Amygdala (tissue), 56 donors: ENCODE data around the gene EPC1.

Experiments
- DNase-seq, 56 donors: peaks; one replicate each; lab custom pipeline; 2025; lab: John Stamatoyannopoulos, UW

Gene EPC1

DNA sequence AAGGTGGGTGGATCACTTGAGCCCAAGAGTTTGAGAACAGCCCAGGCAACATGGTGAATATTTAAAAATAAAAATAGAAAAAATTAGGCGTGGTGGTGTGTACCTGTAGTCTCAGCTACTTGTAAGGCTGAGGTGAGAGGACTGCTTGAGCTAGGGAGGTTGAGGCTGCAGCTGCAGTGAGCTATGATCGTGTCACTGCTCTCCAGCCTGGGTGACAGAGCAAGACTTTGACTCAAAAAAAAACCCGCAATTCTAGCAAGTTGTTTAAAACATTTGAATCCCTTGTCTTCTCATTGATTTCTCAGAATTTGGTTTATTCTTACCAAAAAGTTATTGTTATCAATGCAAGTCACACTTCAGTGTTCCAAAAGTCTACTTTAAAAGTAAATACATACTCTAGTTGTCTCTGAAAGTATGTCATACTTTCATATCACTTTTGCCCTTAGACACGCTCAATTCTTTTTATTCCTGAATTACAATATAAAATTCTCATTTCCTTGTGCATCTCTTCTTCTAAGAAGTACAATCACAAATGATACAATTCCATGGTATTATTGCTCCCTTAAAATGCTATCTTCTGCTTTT lies 6.3 kb downstream of the EPC1 start:
- no peak for DNase-seq

DNA sequence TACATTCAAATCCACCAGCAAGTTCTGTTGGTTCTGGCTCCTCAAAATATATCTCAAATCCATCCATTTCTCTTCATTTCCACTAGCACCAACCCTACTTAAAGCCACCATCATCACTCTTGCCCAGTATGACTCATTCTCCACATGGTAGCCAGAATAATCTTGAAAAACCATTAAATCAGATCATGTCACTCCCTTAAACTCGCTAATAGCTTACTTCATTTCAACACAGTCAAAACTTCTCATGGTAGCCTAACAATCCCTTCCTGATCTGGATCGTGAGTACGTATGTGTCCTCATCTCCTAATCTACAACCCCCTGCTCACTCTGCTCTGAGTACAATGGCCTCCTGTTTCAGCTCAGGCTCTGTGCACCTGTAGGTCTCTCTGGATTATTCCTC lies 8.7 kb downstream of the EPC1 start:
- no peak for DNase-seq

DNA sequence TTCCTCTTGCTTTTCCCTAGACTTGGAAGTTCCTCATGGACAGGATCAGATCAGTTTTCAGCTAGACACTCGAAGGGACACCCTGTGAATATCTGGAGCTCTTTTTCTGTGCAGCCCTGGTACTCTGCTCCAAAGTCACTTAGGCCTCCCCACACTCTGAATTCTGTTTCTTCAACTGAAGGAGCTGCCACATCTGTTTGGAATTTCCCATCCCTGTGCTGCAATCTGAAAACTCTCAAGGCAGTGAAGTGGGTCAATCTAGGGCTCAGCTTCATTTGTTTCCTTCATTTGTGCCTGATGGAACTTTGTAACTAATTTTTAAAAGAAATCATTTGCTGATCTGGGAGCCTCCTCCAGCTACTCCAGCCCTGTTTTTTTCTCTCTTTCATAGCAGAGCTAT lies 9.6 kb downstream of the EPC1 start:
- DNase-seq: no peak

DNA sequence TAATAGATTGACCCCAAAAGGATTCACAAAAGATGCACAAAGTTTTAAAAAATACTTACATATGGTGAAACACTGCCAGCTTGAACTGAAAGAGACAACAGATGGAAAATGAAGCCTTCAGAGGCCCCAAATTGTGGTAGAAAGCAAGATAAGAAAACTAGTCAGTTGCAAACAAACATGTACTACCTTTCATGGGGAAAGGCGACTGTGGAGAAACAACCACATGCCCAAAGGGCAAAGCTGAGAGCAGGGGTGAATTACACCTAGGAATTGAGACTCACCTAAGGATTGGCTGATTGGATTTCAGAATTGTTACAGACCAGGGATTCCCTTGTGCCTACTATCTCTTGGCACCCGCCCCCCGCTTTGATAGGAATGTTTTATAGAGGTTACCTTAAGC lies 13.1 kb downstream of the EPC1 start:
- DNase-seq: no peak

DNA sequence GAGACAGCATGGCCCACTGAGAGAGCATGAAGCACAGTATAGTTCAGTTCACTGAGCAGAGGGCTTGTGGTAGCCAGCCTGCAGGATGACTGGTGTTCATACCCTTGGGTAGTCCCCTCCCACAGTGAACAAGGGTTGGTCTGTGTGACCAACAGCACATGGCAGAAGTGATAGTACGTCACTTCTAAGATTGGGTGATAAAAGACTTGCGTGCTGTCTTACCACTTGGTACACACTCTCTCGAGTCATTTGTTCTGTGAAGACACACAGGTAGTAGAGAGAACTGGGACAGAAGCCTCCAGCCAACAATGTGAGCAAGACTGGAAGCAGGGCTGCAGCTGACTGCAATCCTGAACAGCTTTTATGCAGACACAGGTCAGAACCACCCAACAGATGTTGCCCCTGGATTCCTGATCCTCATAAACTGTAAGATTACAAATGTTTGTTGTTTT lies 14.6 kb downstream of the EPC1 start:
- DNase-seq: peak in 2 of 56 donors; percentile 9 to 12

DNA sequence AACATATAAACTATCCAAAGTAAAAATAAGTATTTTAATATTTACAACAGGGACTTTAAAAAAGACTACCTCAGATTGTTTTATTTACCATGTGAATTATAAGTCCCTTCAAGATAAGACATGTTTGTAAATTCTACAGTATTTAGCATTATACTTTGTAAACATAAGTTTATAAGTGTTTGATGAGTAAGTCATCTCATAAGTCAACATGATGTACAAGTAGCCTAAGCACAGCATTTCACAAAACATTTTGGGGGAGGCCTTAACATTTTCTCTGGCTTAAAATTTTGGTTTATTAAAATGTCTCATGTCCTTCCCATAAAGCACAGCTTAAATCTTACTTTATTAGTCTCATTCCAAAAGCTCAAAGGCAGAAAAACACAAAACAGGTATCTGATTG lies 15.4 kb downstream of the EPC1 start:
- DNase-seq: no peak

DNA sequence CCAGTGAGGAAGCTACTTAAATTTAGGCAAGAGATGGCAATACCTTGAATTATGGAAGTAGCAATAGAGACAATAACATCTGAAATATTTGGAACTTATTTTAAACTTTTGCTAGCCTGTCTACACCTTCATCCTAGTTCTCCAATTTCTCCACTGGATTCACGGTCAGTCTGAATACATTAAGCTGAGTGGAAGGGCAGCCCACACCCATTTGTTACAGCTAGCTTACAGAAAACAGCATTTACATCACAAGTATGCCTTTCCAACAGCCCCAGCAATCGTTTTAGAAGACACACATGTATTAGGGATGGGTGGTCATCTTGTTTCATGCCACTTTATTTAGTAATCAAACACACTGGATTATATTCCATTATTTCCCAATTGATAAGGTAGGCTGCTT lies 16.7 kb downstream of the EPC1 start:
- DNase-seq: no peak

DNA sequence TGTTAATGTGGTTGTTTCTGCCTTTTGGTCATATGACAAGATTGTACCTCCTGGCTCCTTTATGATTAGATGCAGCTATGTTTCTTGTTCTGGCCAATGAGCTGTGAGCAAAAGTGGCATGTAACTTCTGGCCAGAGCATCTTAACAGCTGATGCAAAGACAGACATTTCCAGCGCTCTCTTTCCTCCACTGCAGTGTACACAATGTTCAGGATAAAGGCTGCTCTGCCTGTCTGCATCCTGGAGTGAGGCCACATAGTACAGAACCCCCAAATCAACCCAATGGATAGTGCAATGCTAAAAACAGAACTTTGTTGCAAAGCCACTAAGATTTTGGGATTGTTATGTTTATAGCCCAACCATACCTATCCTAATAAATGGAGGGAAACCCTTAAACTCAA lies 17.9 kb downstream of the EPC1 start:
- DNase-seq: no peak

DNA sequence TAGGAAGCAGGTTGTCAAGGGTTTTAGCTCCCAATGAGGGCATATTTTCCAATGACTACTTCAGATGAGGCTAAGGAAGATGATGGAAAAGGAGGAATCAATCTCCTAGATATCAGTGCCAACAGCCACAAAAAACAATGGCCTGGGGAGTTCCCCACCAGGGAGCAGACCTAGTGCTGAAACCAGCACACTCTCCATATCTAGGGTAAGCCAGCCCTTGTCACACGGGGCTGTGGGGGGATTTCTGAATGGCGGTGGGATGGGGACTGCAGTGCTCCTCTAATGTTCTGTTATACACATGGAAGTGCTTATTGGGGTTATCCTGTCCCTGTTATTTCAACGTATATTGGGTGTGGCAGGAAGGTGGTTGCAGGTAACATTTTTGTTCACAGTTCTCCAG lies 18.5 kb downstream of the EPC1 start:
- no peak for DNase-seq

DNA sequence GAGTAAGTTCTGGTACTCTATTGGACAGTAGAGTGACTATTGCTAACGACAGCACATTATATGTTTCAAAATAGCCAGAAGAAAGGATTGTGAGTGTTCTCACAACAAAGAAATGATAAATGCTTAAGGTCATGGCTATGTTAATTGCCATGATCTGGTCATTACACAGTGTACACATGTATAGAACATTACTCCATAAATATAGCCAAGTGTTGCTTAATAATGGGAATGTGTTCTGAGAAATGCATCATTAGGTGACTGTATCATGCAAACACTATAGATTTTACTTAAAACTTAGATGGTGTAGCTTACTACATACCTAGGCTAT lies 19.6 kb downstream of the EPC1 start:
- no peak for DNase-seq

DNA sequence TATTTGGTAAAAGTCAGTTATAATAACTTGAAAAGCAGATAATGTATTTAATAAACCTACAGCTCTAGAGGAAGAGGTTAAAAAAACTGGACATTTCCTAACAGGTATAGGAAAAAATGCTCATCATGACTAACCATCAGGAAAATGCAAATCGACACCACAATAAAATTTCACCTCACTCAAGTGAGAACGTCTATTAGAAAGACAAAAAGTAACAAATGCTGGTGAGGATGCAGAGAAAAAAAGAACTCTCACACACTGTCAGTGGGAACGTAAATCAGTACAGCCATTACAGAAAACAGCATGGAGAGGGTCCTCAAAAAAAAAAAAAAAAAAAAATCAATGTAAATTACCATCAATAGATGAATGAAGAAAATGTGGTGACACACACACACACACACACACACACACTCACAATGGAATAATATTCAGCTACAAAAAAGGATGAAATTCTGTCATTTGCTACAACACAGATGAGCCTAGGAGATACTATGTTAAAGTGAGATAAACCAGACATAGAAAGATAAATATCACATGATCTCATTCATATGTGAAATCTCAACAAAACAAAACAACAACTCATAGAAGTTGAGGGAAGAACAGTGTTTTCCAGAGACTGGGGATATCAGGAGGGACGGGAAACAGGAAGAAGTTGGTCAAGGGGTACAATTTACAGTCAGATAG lies 20.1 kb downstream of the EPC1 start:
- no peak for DNase-seq

DNA sequence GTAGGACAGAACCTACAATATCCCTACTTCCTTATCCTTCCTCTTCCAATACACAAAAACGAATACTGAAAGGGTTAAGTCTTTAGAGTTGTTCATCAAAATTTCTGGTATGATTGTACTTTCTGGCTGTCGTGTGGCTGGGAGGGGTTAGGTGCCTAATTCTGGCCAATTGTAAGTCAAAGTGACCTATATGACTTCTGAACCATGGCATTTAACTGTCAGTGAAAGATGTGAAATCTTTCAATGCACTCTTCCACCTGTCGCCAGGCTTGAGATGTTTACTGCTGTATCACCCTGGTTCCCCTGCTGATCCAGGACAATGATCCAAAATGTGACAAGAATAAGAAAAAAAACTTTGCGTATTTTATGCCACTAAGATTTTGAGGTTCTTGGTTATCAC lies 20.8 kb downstream of the EPC1 start:
- DNase-seq: no peak

DNA sequence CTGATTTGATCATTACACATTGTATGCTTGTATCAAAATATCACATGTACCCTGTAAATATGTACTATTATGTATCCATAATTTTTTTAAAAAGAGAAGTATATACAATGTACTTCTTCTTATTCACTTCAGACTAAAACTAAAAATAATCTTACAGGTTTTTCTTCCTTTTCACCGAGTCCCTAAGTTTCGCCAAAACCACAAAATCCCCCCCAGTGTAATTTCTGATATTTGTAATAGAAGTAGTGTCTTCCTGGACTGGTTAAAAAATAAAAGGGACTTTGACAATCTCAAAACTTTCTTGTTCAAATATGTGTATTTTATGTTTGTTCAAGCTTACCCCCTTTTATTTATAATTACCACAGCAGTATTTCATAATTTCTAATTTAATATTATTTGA lies 23.9 kb downstream of the EPC1 start:
- DNase-seq: no peak

DNA sequence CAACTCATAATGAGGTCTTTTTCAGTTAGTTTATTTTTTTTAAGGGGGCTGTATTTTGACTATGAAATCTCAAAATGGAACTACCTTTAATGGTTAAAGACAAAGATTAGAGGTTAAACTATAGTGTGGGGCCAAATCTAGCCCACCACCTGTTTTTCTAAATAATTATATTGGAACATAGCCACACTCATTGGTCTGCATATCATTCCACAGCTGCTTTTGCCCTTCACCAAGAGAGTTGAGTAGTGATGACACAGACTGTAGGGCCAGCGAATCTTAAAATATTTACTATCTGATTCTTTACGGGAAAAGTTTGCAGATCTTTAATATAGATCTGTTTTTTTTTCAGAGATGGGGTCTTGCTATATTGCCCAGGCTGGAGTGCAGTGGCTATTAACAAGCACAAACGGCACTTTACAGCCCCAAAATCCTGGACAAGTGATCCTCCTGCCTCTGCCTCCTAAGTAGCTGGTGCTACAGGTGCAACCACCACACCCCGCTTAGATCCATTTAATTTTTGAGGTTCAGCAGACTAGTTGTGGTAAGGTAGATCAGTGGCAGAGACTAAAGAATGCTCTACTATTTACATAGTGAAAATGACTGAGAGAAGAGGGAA lies 25.8 kb downstream of the EPC1 start:
- no peak for DNase-seq

DNA sequence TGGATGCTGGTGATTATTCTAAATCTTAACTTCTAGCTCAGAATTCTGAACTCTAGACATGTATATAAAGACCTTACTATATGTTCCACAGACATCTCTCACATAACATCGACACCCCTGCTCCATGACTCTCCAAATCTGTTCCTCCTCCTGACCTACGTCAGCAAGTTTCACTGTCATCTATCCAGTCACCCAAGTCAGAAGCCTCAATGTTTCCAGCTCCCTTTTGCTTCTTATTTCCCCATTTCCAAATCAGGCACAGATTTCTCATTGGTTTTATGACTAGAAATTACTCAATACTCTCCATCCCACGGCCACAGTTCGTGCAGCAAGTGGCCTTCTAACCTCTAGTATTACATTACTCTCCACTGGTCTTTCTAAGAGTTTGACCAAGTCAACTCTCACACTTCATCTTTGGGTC lies 28.5 kb downstream of the EPC1 start:
- DNase-seq: no peak

DNA sequence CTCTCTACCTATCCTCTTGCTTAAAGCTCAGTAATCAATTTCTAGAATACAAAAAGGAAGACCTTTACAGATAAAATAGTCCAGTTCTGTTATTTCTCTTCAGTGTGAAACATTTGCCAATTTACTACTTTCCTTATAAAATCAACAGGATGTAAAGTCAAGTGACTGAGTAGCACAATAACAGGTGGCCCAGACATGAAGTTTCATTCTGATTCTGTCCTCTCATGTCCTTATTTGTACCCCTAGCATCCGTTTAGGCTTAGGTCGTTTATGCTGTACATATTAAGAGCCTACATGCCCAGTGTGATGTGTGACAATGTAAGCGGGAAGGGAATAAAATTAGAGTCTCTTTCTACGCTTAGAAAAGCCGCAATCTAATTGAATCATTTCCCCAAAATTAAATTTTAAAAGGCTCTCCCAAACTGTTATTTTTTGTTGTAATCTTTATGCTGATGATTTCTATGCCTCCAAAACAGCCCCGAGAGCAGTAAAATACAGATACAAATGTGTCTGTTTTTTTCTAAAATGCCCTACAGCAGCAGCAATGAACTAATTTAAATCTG lies 29.1 kb downstream of the EPC1 start:
- DNase-seq: no peak

DNA sequence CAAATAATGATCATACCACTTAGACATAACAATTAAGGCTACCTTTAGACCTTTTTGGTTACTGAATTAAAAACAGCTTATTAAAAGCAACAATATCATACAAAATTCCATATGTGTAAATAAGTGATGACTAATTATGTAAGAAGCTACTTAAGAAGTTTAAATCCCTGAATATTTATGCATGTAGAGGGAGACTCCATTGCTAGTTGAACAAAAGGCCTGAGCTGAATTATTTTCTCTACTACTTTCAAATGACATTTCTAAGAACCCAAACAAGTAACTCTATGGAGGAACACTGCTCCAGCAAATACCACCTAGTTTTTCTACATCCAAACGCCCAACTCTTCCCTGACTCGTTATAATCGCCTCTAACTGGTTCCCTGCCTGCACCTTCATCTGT lies 31.5 kb downstream of the EPC1 start:
- no peak for DNase-seq

DNA sequence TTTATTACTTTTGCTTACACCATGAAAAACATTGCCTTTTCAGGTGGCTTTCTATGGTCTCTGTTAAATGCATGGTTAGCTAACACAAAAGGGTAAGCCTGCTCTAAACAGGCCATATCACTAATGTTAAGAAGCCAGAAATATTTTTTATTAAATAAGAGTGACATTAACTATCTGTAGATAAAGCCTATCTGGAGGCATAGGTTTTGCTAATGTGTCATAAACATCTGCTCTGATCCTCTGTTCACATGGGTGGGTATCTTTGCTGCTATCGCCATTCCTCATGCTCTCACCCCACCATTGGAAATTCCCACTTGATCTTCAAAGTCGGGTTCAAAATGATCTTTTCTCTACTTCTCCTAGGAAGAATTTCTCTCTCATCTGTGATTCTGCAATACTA lies 32.4 kb downstream of the EPC1 start:
- DNase-seq: no peak

DNA sequence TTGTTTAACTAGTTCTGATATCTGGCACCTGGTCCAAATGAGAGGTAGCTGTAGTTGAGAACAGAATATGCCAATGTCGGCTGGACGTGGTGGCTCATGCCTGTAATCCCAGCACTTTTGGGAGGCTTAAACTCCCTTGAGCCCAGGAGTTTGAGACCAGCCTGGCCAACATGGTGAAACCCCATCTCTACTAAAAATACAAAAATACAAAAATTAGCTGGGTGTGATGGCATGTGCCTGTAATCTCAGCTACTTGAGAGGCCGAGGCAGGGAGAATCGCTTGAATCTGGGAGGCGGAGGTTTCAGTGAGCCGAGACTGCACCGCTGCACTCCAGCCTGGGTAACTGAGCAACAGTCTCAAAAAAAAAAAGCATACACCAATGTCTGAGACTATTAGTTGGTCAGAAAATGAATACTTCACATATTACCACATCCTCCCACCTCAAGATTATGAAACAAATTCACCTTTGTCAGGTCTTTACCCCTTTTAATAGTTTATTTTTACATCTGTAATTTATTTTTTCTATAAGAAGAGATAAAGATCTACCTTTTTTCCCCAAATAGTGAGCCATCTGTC lies 38.8 kb downstream of the EPC1 start:
- no peak for DNase-seq

DNA sequence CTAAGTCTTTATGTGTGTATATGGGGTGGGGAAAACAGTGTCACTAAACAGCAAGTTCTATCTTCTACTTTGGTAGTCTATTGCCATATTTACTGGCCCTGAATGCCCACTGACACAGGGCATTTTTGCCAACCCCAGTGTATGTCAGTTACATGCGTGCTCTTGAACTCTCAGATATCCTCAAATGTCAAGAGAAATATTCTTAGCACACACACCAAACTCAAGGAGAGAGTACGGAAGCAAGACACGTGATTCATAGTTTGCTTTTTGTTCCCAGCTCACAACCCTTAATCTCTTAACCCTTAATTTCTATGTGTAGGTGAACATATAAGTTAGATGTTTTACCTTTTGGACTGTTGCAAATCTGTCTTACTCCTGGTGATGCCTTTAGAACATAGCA lies 39.3 kb downstream of the EPC1 start:
- DNase-seq: no peak

DNA sequence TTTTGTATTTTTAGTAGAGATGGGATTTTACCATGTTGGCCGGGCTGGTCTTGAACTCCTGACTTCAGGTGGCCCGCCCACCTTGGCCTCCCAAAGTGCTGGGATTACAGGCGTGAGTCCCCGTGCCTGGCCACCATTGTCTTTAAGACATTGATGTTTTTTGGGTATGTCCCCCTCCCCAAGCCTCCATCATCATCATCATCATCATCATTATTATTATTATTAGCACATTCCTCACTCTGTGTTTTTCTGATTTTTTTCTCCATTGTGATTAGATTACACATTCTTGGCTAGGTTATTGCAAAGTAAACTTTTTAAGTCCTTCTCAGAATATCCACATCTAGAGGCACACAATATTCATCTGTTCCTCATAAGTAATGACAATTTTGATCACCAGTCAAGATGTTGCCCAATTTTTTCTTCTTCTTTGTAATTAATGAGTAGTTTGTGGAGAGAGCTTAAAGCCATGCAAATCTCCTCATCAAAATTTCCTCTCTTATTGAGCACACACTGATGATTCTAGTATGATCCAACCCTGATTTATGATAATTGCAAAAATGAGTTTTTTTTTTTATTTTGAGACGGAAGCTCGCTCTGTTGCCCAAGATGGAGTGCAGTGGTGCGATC lies 47.5 kb downstream of the EPC1 start:
- DNase-seq: no peak
